Muscle layer of colon (tissue), 2 donors: ENCODE measurements around the gene ROBO1.

Experiments
- H3K27ac ChIP-seq: one replicate; pipeline ENCODE4 v1.7.0; 2013; ENCODE audit warnings: low read depth, mild to moderate bottlenecking, low read length, moderate library complexity
- H3K27me3 ChIP-seq, 2 donors: one replicate each; pipeline ENCODE4 v1.7.0; 2013; ENCODE audit warnings: low read length in 2 of 2, mild to moderate bottlenecking in 2 of 2; ENCODE audit not compliant: insufficient read depth in 2 of 2, control insufficient read depth in 1 of 2
- H3K36me3 ChIP-seq: one replicate; pipeline ENCODE4 v1.7.0; 2013; ENCODE audit warnings: mild to moderate bottlenecking, low read length; ENCODE audit not compliant: insufficient read depth
- H3K4me1 ChIP-seq: one replicate; pipeline ENCODE4 v1.7.0; 2013; ENCODE audit warnings: mild to moderate bottlenecking, low read length; ENCODE audit not compliant: insufficient read depth
- H3K4me3 ChIP-seq, 2 donors: one replicate each; pipeline ENCODE4 v1.7.0; 2013; ENCODE audit warnings: low read length in 2 of 2, low read depth in 1 of 2, mild to moderate bottlenecking in 1 of 2, moderate library complexity in 1 of 2
- H3K9ac ChIP-seq: one replicate; pipeline ENCODE4 v1.7.0; 2013; ENCODE audit warnings: low read length
- H3K9me3 ChIP-seq: one replicate; pipeline ENCODE4 v1.7.0; 2013; ENCODE audit warnings: mild to moderate bottlenecking, low read length
- donor health status: abdominal sarcoma.
- donor health status: Adenocarcinoma of cecum.

The ROBO1 gene

DNA sequence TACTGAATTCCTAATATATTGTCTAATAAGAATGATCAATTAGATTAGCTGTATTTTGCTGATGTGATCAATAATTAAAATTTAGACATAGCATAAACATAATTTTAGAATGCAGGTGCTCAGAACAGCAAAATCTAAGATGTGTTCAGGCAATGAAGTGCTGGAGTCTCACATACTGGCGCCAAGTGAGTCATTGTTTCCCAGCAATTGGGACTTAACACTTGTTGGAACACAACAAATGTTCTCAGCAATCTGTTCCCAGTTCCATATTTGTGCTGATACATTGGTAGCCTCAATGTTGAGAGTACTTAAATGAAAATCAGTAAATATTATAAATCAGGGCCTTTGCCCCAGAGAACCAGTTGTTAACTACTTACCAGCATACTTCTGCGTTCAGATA lies 619.0 kb downstream of the ROBO1 start:
- no peak overlapping the region for H3K4me3 ChIP-seq
- no peak overlapping the region for H3K27ac ChIP-seq
- H3K9me3 ChIP-seq: no peaks in the 10 kb centered on the region
- H3K36me3 ChIP-seq: no peaks in the 10 kb centered on the region
- no peak overlapping the region for H3K9ac ChIP-seq
- H3K27me3 ChIP-seq: no peaks in the 10 kb centered on the region
- no peaks in the 10 kb centered on the region for H3K4me1 ChIP-seq

DNA sequence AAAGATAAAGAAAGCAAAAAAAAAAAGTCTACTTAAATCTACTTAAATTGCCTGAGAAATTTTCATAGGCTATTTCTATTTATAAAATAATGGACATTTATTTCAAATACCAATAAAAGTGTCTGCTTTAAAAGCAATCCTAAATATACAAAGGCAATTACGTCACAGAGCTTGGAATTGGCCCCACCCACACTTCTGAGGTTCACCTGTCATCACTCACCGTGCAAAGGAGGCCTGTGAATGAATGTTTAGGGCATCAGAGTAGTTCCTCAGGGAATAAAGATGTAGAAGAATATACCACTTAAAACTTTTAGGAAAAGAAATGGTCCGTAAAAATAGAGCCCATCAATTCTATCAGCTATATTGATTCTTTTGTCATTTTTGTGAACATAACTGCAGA lies 621.8 kb downstream of the ROBO1 start:
- no peaks in the 10 kb centered on the region for H3K9me3 ChIP-seq
- H3K36me3 ChIP-seq: no peaks in the 10 kb centered on the region
- no peak overlapping the region for H3K9ac ChIP-seq
- no peak overlapping the region for H3K27ac ChIP-seq
- no peaks in the 10 kb centered on the region for H3K4me1 ChIP-seq
- H3K4me3 ChIP-seq: no peak overlapping the region
- no peaks in the 10 kb centered on the region for H3K27me3 ChIP-seq

DNA sequence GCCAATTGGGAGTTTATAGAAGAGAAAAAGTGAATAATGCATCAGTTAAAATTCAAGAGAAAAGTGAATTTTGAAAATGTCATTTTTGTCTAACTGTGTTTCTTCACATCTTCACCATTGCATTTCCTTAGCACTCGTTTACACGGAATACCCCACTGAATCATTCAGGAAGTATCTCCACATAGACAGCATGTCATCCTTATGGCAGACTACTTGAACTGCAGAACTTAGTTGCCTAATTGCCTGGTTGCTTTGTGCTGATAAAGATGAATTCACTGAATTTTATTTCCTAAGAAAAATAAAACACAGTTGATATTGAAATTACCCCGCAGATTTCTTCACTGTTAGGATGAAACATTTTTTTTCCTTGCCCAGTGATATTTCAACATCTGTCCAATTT lies 627.1 kb downstream of the ROBO1 start:
- no peaks in the 10 kb centered on the region for H3K4me1 ChIP-seq
- H3K9me3 ChIP-seq: no peaks in the 10 kb centered on the region
- no peak overlapping the region for H3K4me3 ChIP-seq
- no peaks in the 10 kb centered on the region for H3K36me3 ChIP-seq
- no peaks in the 10 kb centered on the region for H3K27me3 ChIP-seq
- H3K9ac ChIP-seq: no peak overlapping the region
- no peak overlapping the region for H3K27ac ChIP-seq

DNA sequence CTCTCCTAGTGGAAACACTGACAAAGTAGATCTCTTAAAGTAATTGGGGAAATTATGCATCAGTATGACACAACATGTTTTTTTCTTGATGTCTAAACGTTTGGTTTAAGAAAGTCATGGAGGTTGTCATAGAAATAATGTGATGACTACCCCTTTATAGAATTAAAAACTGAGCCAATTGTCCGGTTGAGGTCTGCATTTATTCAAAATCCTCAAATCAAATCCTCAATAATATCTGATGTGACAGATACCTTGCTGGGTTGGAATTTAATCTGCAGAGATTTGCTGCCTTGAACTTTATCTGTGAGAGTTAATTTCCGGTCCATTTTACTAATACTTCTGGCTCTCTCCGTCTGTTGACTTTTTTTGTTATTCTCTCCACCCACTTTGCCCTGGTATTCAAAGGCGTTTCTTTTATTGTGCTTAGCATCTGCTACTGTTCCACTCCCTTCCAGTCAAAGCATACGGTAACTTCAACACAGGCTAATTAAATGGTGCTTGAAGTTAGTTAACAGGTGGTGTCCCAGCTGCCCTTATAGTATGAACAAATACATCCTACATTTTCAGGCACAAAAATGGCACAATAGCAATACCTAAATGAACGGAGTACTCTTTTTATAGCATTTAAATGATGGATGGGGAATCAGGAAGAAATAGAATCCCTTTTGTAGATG lies 628.3 kb downstream of the ROBO1 start:
- Histone ChIP-seq H3K9ac (no peak overlapping the region), H3K4me3 (no peak overlapping the region), H3K36me3 (no peaks in the 10 kb centered on the region), H3K27me3 (no peaks in the 10 kb centered on the region), H3K9me3 (no peaks in the 10 kb centered on the region), H3K27ac (no peak overlapping the region), H3K4me1 (no peaks in the 10 kb centered on the region)

DNA sequence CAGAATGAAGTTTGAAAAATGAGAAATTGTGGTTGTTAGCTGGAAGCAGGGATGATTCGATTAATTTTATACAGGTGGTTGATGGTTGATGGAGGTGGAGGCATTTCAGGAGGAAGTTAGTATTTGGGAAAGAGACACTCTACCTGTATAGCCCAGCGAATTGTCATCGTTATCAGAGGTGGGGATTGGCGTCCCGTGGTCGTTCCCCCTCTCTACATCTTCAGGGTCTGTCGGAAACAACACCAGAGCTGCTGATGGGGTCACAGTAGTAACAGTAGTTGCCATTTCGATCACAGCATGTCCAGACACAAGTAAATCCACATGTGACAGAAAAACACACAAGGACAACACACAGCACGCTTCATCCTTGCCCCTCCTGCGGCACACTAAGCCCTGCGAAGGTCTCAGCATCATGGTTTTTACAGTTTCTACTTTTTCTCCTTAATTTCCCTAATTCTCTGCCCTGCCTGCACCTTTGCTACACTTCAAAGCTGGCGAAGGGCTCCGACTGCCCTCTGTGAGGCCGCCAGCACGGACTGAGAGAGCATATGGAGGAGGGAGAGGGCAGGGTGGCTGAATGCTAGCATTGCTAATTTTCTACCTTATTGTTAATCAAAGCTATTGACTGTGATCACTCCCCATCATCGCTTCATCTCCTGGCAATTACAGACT lies 642.3 kb downstream of the ROBO1 start:
- Histone ChIP-seq H3K9me3 (no peaks in the 10 kb centered on the region), H3K27ac (no peak overlapping the region)

DNA sequence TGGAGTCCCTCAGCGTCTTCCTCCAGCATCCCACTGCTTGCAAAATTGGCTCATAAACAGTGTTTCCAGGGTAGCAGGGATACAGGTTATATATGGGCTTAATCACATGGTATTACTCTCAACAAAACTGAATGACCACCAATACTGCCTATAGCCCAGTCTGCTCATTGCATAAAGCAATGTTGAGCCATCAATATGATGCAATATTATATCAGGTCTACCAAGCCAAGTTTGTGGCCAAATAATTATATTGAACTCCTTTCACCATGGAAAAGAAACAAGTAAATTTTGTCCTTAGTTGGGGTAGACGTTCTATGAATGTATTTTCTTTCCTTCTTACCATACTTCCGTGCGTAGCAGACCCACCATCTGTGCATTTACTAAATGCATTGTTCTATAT lies 652.3 kb downstream of the ROBO1 start:
- H3K27me3 ChIP-seq: no peaks in the 10 kb centered on the region
- H3K4me1 ChIP-seq: no peaks in the 10 kb centered on the region
- H3K9ac ChIP-seq: no peak overlapping the region
- H3K4me3 ChIP-seq: no peak overlapping the region
- H3K9me3 ChIP-seq: no peaks in the 10 kb centered on the region
- H3K36me3 ChIP-seq: no peaks in the 10 kb centered on the region
- no peak overlapping the region for H3K27ac ChIP-seq

More for the DNA sequence above, 642.3 kb downstream of the ROBO1 start:
- Histone ChIP-seq H3K9ac (no peak overlapping the region), H3K36me3 (no peaks in the 10 kb centered on the region), H3K27me3 (no peaks in the 10 kb centered on the region), H3K4me3 (no peak overlapping the region), H3K4me1 (no peaks in the 10 kb centered on the region)

DNA sequence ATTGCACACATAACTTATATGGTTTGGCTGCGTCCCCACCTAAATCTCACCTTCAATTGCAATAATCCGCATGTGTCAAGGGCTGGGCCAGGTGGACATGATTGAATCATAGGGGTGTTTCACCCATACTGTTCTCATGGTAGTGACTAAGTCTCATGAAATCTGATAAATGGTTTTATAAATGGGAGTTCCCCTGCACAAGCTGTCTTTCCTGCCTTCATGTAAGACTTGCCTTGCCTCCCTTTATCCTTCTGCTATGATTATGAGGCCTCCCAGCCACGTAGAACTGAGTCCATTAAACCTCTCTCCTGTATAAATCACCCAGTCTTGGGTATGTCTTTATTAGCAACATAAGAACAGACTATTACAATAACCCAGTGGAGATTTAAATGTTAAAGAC lies 653.9 kb downstream of the ROBO1 start:
- Histone ChIP-seq H3K4me3 (no peak overlapping the region), H3K9me3 (no peaks in the 10 kb centered on the region), H3K27ac (no peak overlapping the region), H3K4me1 (no peaks in the 10 kb centered on the region), H3K36me3 (no peaks in the 10 kb centered on the region), H3K27me3 (no peaks in the 10 kb centered on the region), H3K9ac (no peak overlapping the region)

DNA sequence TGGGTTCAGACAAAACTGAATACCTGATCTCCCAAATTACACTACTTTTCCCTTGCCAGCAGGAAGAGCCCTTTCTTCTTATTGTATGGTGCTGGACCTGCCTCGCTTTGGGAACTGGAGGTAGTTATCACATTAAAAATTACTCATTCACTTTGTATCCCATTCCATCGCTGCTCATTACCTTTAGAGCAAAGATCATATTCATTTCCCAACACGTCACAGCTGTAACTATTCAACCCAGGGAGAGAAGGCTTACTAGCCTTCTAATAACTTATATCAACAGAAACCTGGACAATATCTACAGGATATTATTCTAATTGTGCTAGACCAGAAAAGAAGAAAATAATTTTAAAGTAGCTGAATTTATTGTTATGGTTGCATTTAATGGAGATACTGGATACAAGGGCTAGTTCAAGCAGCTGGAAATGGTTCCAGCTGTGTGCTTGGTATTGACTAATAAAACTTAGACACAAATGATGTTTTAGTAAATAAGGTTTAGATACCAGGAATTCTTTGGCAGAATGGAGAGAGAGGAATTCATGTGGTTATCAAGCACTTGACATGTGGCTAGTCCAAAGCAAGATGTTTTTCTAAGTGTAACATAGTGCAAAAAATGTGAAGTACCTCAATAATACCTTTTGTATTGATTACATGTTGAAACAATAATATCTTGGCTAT lies 656.3 kb downstream of the ROBO1 start:
- no peaks in the 10 kb centered on the region for H3K27me3 ChIP-seq
- H3K4me1 ChIP-seq: no peaks in the 10 kb centered on the region
- no peak overlapping the region for H3K9ac ChIP-seq
- H3K27ac ChIP-seq: no peak overlapping the region
- no peak overlapping the region for H3K4me3 ChIP-seq
- H3K36me3 ChIP-seq: no peaks in the 10 kb centered on the region
- H3K9me3 ChIP-seq: no peaks in the 10 kb centered on the region

DNA sequence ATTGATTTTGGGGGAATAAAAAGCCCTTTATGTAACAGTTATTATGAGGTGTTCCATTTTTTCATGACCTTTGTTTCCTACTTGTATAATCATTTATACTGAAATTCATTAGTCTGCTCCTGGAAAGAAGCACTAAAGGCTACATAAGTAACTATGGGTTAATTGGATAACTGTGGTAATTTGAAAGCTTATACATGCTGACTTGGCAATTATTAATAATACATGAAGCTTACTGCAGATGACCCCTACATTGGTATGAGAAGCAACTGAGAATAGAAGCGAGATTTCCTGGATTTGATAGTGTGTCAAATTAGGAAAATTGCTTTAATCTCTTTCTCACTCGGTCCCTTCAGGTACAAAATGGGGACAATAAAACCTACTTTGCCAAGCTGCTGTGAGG lies 658.0 kb downstream of the ROBO1 start:
- no peak overlapping the region for H3K9ac ChIP-seq

DNA sequence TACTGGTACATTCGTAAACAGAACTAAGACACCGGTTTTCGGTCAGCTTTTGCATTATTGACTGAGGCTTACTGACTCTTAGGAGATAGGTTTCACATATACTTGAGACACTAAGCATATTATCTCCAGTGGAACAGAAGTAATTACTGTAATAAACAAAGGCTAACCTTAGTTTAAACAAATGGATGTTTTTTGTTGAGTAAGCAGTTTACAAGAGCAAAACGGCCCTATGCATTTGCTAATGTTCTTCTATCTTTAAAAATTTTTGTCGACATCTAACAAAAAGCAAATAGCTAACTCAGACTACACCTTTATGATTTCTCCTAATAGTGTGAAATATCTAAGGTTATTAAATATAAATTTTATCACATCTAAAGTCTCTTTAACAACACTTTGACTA lies 664.5 kb downstream of the ROBO1 start:
- Histone ChIP-seq H3K9ac (no peak overlapping the region), H3K4me1 (no peaks in the 10 kb centered on the region), H3K27ac (no peak overlapping the region), H3K9me3 (no peaks in the 10 kb centered on the region), H3K4me3 (no peak overlapping the region), H3K27me3 (no peaks in the 10 kb centered on the region), H3K36me3 (no peaks in the 10 kb centered on the region)

More for the DNA sequence above, 658.0 kb downstream of the ROBO1 start:
- Histone ChIP-seq H3K4me1 (no peaks in the 10 kb centered on the region), H3K4me3 (no peak overlapping the region), H3K27ac (no peak overlapping the region), H3K36me3 (no peaks in the 10 kb centered on the region), H3K27me3 (no peaks in the 10 kb centered on the region), H3K9me3 (no peaks in the 10 kb centered on the region)

DNA sequence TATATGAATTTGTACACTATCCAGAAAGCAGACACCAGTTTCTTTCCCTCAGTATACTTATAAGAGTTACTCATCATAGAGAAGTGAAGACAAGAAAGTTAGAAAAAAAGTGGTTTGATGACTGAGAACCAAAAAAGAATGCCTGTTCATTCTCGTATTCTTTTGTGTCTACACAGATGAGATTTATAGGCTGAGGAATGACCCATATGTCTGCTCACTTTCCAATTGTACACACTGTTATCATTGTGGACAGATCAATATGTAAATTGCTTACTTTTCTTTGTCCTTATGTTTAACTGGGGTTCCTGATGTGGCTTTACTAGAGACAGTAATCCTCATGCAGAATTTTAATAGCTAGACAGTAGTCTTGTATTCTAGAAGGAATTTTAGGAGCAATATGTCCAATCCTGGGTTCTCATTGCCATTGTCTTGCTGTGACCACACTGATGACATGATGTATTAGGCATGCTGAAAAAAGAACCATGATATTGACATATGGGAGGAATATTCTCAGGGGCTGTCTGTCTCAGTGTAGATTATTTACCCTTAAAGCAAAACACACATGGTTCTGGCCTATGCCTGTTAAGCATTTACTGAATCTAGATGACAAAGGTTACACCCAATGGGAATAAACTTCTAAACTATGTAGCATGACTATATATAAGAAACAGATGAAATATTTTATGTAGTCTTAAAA lies 669.7 kb downstream of the ROBO1 start:
- H3K9me3 ChIP-seq: no peaks in the 10 kb centered on the region
- no peaks in the 10 kb centered on the region for H3K27me3 ChIP-seq
- no peaks in the 10 kb centered on the region for H3K4me1 ChIP-seq
- no peaks in the 10 kb centered on the region for H3K36me3 ChIP-seq
- H3K9ac ChIP-seq: no peak overlapping the region
- H3K27ac ChIP-seq: no peak overlapping the region
- no peak overlapping the region for H3K4me3 ChIP-seq
